ENCODE results near the gene ARIH2. TPM values are rescaled to one million over a fixed set of nuclear protein-coding genes. Genes with fewer than 3 reads are reported as not detected.

ARIH2 gene
- total RNA-seq, 1 experiment from 2014 or later = 76.1 TPM

Other genes starting within 250 kb of the ARIH2 start
- 23.6 and 37.7 TPM in 2 replicates for gene NCKIPSD, start 232.9 kb upstream of the ARIH2 start, total RNA-seq (2014; rRNA removed; shearing (Covaris generic))
- 64.1 and 73.4 TPM in 2 replicates for gene IP6K2, start 201.6 kb upstream of the ARIH2 start, total RNA-seq (2014; rRNA removed; shearing (Covaris generic))
- 33.9 and 37.3 TPM in 2 replicates for gene PRKAR2A, start 71.0 kb upstream of the ARIH2 start, total RNA-seq (2014; rRNA removed; shearing (Covaris generic))
- gene SLC25A20, start 20.0 kb upstream of the ARIH2 start, total RNA-seq (2014; rRNA removed; shearing (Covaris generic)) = 23.9 and 45.5 TPM in 2 replicates
- 20.7 and 21.2 TPM in 2 replicates for gene P4HTM, start 71.4 kb downstream of the ARIH2 start, total RNA-seq (2014; rRNA removed; shearing (Covaris generic))
- 63.7 and 76.1 TPM in 2 replicates for gene WDR6, start 88.5 kb downstream of the ARIH2 start, total RNA-seq (2014; rRNA removed; shearing (Covaris generic))
- gene DALRD3, start 99.7 kb downstream of the ARIH2 start, total RNA-seq (2014; rRNA removed; shearing (Covaris generic)) = 36.1 and 50.0 TPM in 2 replicates
- gene NDUFAF3, start 103.3 kb downstream of the ARIH2 start, total RNA-seq (2014; rRNA removed; shearing (Covaris generic)) = 96.8 and 112 TPM in 2 replicates
- gene IMPDH2, start 110.6 kb downstream of the ARIH2 start, total RNA-seq (2014; rRNA removed; shearing (Covaris generic)) = 218 and 219 TPM in 2 replicates
- 79.1 and 82.7 TPM in 2 replicates for gene QRICH1, start 175.2 kb downstream of the ARIH2 start, total RNA-seq (2014; rRNA removed; shearing (Covaris generic))
- 141 and 172 TPM in 2 replicates for gene QARS1, start 185.9 kb downstream of the ARIH2 start, total RNA-seq (2014; rRNA removed; shearing (Covaris generic))
- gene USP19, start 202.0 kb downstream of the ARIH2 start, total RNA-seq (2014; rRNA removed; shearing (Covaris generic)) = 48.3 and 54.2 TPM in 2 replicates
- gene LAMB2, start 214.2 kb downstream of the ARIH2 start, total RNA-seq (2014; rRNA removed; shearing (Covaris generic)) = 189 and 192 TPM in 2 replicates
- 18.8 and 25.6 TPM in 2 replicates for gene CCDC71, start 247.5 kb downstream of the ARIH2 start, total RNA-seq (2014; rRNA removed; shearing (Covaris generic))